CD4-positive, alpha-beta T cell treated with Interleukin-4 for 1 hour (primary cell): ENCODE data around the gene TNFRSF18.
A peak's percentile ranks its signal among the peaks of the same experiment; 100 is the strongest.

Experiments used
- DNase-seq, 2 donors: peaks; one replicate each; pipeline ENCODE4 v3.0.0-alpha.2; 2020 to 2022

TNFRSF18 gene

DNA sequence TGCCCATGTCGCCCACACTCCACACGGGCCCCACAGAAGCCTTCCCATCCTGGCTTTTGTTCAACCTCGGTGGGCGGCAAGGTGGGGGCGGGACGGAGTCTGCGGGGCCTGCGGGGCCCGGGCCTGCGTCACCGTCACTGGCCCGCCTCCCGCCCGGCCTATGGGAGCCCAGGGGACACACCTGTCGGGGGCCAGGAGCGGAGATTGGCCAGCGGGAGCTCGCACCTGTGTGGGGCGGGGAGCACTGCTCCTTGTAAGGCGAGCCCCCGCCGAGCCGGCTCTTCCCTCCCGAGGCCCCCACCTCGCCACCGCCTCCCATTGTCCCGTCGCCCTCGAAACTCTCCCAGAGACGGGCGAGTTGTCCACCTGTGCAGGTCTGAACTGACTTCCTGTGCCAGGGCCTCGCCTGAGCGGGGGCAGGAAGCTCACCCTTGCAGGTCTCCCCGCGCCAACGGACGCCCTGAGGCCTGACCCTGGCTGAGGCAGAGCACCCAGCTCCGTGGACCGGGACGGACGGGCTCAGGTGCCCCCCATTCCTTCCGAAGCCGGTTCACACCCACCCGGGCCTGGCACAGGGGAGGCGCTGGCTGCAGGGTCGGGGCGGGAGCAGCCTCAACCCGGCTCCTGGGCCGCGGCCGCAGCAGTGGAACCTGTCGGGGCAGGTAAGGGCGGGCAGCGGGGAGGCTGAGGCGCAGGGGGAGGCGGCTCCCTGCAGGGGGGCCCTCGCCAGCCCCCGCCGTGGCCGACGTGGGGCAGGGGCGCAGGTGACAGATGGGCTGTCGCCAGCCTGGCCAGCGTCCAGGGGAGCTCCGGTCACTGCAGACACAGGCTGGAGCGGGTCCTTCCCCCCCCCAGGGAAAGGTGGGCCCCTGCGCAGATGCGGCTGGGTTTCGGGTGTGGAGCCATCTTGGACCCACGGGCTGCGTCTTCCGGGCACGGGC, 43.5 kb downstream of the TNFRSF18 start:
- DNase-seq: no peak

DNA sequence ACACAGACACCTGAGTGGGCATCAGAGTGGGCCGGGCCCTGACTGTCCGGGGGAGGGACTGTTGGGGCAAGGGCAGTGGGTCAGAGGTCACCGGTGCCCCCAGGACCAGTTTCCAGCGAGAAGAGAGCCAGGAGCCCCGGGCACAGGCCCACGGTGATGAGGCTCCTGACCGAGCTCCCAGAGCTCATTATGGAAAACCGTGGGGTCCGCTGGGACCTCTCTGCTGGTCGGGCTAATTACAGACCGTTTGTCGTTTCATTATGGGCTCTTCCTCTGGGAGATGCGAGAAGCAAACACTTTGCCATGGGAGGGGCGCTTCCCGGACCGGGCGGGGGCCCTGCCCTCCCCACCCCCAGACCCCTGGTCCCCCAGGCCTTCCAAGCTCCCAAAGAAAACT, 44.7 kb downstream of the TNFRSF18 start:
- no peak for DNase-seq

DNA sequence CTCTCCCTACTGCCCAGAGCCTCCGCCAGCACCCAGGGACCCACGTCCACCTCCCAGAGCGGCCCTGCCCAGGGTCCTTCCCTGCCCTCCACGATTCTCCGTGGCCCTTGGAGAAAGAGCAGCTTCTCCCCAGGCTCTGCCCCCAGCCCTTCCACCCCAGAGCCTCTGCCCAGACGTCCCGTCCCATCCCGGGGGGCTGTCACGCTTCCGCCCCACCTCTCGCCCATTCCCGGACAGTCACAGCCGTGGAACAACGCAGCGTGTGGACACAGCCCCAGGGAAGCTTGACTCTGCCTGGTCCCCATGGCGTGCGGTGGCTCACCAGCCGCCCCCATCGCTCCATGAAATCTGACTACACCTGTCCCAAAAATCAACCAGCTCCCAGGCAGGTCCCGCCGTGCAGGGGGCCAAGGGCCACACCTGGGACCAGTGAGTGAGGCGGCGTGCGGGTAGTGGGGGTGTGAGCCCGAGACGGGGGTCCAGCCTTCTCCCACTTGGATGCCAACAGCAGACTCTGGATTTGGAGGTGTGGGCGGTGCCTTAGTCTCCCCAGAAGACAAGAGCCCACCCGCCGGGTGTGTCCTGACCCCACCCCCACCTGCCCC, 45.2 kb downstream of the TNFRSF18 start:
- DNase-seq: no peak

DNA sequence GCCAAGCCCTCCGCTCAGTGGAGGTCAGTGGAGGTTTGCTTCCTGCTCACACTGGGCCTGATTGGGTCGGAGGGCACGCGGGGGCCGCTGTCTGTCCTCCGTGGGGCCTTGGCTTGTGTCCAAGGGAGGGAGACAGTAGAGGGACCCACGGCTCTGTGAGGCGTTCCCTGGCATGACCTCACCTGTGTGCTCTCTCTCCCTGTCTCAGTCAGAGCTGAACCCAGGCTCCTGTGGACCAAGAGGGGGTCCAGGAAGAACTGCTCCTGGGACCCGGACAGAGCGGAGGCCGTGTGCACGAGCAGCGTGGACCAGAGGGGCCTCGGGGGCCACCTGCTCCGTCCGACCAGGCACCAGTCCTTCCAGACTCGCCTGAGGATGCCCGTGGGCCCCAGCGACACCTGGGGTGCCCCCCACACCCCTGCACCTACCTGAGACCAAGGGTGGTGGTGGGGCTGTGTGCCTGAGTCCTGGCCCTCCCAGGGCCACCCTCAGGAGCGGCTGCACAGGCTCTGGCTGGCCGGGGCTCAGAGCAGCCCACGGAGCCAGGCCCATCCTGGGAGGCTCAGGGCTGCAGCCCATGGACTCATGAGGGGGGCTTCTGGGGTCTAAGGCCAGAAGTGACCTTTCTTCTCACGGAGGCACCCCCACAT, 46.0 kb downstream of the TNFRSF18 start:
- DNase-seq: no peak

DNA sequence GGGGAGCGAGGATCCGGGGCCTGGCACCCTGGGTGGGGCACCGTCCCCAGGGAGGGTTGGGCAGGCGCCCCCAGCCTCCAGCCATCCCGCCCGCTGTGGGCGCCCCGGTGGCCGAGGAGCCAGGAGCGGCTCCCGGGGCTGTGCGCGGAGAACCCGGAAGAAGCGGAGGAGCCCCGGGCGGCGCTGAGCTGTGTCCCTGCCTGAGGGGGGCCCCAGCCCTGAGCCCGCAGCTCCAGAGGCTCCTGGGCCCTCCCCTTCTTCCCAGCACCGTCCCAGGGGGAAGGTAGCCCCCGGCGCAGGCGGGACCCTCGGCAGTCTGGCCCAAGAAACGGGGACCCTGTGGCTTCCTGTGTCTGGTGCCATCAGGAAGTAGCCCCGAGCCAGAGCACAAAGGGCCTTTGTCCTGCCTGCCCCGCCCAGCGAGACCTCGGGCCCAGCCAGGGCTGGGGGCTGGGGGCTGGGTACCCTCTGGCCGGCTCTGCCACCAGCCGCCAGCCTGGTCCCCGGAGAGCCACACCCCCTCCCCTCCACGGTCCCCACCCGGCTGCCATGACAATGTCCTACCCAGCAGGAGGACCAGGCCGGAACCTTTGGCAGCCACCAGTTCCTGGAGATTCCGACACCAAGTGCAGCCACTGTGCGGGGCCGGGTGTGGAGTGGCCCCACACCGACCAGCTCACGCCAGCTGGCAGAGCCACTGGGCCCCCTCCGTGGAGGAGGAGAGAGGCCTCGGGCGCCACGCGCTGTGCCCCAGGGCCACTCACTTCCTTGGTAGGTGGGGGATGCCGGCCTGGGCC, 48.3 kb downstream of the TNFRSF18 start:
- DNase-seq: peak; percentile 28 to 34

DNA sequence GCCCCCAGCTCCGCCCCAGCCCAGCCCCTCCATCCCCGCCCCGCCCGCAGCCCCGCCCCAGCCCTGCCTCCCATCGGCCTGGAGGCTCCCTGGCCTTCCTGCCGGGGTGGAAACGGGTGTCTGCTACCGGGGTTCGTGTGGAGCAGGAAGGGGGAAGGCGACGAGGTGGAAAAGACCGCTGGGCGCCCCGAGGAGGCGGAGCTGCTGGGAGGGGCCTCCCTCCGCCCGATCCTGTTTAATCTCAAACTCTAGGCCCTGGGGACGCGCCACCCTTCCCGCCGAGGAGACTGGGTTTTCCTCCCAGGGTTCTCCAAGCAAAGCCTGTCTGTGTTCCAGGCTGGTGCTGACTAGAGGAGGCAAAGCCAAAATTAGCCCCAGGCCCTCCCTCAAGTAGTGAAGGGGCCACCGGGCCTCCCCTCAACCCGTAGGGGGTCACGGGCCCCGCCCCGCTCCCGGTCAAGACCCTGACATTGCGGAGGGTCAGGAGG, 48.9 kb downstream of the TNFRSF18 start:
- peak; percentile 69 to 73 for DNase-seq

DNA sequence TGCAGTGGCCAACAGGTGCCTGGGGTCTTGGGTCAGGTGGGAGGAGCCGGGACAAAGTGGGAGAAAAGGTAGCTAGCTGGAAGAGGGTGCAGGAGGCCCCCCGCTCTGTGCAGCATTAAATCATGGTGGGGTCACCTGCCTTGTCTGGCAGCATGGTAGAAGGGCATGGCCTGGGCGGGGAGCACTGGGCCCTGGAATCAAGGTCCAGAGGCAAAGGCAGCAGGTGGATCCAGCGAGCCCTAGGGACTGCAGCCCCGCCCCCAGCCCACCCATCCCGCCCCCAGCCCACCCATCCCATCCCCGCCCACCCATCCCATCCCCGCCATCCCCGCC, 49.4 kb downstream of the TNFRSF18 start:
- no peak for DNase-seq

DNA sequence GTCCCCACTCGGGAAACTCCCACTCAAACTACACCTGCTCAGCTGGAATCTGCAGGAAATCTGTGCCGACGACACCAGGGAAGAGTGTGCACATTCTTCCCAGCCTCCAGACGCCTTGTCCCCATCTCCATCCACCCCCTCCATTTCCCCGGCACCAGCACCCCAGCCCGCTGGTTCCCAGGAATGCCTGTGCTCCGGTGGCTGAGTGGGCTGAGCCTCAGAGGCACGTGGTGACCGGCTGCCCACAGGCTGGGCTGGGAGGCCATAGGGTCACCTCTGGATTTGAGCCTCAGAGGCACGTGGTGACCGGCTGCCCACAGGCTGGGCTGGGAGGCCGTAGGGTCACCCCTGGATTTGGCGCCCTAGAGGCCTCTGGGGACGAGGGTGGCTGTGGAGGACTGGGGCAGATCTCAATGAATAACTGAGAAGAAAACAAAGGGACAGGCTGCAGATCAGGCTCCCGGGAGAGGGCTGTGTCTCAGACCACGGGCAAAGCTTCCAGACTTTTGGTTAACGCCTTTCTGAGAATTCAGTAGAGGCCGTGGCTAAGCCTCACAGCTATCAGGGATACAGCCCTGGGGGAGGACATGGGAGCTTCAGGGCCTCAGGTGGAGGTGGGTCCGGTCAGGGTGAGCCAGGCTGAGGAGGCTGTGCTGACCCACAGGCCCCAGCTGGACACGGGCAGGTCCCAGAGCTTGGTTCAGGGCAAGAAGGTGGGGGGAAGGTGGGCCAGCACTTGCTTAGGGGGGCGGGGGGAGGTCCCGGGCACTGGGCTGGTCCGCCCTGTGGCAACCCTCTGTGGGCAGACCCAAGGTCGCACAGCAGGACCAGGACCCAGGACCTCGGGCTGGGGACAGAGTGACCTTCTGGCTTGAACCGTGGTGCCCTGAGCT, 50.0 kb downstream of the TNFRSF18 start:
- DNase-seq: no peak

DNA sequence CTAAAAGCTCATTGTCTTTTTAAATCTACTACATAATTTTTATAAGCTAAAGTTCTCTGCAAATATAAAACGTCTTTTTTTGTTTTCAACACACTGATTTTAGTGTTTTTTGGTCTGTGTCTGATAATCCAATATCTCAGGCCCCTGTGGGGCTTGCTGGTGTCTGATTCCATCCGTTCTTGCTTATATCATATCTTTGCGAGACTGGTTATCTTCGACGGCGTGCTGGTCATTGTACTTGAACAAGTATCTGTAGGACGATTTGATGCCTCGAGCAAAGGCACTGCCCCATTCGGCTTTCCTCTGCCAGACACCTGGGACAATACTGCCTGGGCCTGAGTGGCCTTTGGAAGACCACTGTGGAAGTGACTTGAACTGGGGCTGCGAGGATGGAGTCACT, 51.1 kb downstream of the TNFRSF18 start:
- DNase-seq: no peak

DNA sequence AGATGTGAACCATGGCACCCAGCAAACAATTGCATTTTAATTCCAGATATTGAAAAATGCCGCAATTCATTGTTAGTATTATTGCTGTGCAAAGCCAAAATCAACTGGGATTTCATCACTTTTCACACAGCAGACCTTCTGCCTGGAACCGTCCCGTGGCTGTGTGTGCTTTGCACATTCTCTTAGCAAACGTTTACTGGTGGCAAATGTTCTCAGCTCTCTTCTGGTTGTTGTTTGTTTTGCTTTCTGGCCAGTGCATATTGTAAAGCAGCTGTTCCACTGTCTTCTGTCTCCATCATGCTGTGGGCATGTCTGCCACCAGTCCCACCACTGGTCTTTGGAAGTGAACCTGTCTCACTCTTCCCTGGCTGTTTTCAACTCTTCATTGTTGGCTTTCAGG, 52.5 kb downstream of the TNFRSF18 start:
- DNase-seq: no peak
